ENCODE measurements around the gene COPRS.

GRCh38 chr17:31838636-31839225 is 20.3 kb downstream of the COPRS start:
- TF ChIP-seq CTCF (IDR thresholded peaks at IDR 0.05) (no peak), POLR2A (IDR thresholded peaks at IDR 0.05) (no peak)
